Liver (tissue), 9 donors: ENCODE data around the gene EPN3. TPM values are rescaled to one million over a fixed set of nuclear protein-coding genes. Genes with fewer than 3 reads are reported as not detected.

Experiments
- DNase-seq: peaks from one replicate; pipeline ENCODE4 v3.0.0-alpha.2; 2017; ENCODE audit warnings: low spot score
- H3K27ac ChIP-seq, 2 donors: one replicate each; pipeline ENCODE4 v1.7.0; 2013; ENCODE audit warnings: inconsistent platforms in 2 of 2, low read length in 2 of 2, control low read depth in 1 of 2, low read depth in 1 of 2, mild to moderate bottlenecking in 1 of 2
- H3K27me3 ChIP-seq, 4 donors: one replicate each; pipeline versions ENCODE4 v1.6.1 to v1.7.0; 2013; ENCODE audit warnings: low read length in 3 of 4, inconsistent platforms in 1 of 4, mild to moderate bottlenecking in 1 of 4, moderate library complexity in 1 of 4; ENCODE audit not compliant: control insufficient read depth in 4 of 4, insufficient read depth in 4 of 4
- H3K36me3 ChIP-seq, 4 donors: one replicate each; pipeline versions ENCODE4 v1.6.1 to v1.7.0; 2013; ENCODE audit warnings: low read length in 3 of 4, mild to moderate bottlenecking in 3 of 4, low read depth in 1 of 4, moderate library complexity in 1 of 4; ENCODE audit not compliant: control insufficient read depth in 4 of 4, insufficient read depth in 3 of 4
- H3K4me1 ChIP-seq, 4 donors: one replicate each; pipeline versions ENCODE4 v1.6.1 to v1.7.0; 2013; ENCODE audit warnings: low read length in 3 of 4, mild to moderate bottlenecking in 3 of 4, moderate library complexity in 1 of 4; ENCODE audit not compliant: control insufficient read depth in 4 of 4, insufficient read depth in 4 of 4
- H3K4me3 ChIP-seq, 3 donors: one replicate each; pipeline versions ENCODE4 v1.6.1 to v1.7.0; 2013; ENCODE audit warnings: low read length in 3 of 3, control low read depth in 1 of 3, low read depth in 1 of 3, mild to moderate bottlenecking in 1 of 3
- H3K9ac ChIP-seq, 2 donors: one replicate each; pipeline ENCODE4 v1.7.0; 2013; ENCODE audit warnings: low read length in 2 of 2, mild to moderate bottlenecking in 2 of 2, moderate library complexity in 2 of 2, control low read depth in 1 of 2, low read depth in 1 of 2
- H3K9me3 ChIP-seq, 4 donors: one replicate each; pipeline versions ENCODE4 v1.6.1 to v1.7.0; 2013; ENCODE audit warnings: low read length in 3 of 4; ENCODE audit not compliant: control insufficient read depth in 4 of 4
- ATF3 ChIP-seq: IDR thresholded peaks from 2 replicates; pipeline ENCODE4 v1.6.1; 2016; ENCODE audit warnings: antibody characterized with exemption
- EGR1 ChIP-seq, 2 donors: IDR thresholded peaks; 2 replicates each; pipeline ENCODE4 v1.6.1; 2016 to 2018; ENCODE audit warnings: antibody characterized with exemption in 2 of 2, low read depth in 2 of 2
- FOXA1 ChIP-seq: IDR thresholded peaks from 2 replicates; pipeline ENCODE4 v1.6.1; 2016; ENCODE audit warnings: antibody characterized with exemption
- FOXA2 ChIP-seq: IDR thresholded peaks from 2 replicates; pipeline ENCODE4 v1.6.1; 2016; ENCODE audit warnings: antibody characterized with exemption
- GABPA ChIP-seq, 2 donors: IDR thresholded peaks in 1 of 2; conservative IDR thresholded peaks in 1 of 2; 2 replicates each; pipeline ENCODE4 v1.6.1; 2016; ENCODE audit warnings: antibody characterized with exemption in 2 of 2, mild to moderate bottlenecking in 1 of 2, moderate library complexity in 1 of 2
- HNF4A ChIP-seq, 2 donors: conservative IDR thresholded peaks; 2 replicates each; pipeline ENCODE4 v1.6.1; 2016; ENCODE audit warnings: antibody characterized with exemption in 2 of 2, mild to moderate bottlenecking in 2 of 2
- HNF4G ChIP-seq: IDR thresholded peaks from 2 replicates; pipeline ENCODE4 v1.6.1; 2016; ENCODE audit warnings: antibody characterized with exemption
- JUND ChIP-seq, 2 donors: IDR thresholded peaks; 2 replicates each; pipeline ENCODE4 v1.6.1; 2016; ENCODE audit warnings: antibody characterized with exemption in 2 of 2
- NR2F2 ChIP-seq: IDR thresholded peaks from 2 replicates; pipeline ENCODE4 v1.6.1; 2016; ENCODE audit warnings: antibody characterized with exemption
- RAD21 ChIP-seq, 2 donors: IDR thresholded peaks; 2 replicates each; pipeline ENCODE4 v1.6.1; 2016; ENCODE audit warnings: antibody characterized with exemption in 2 of 2, mild to moderate bottlenecking in 2 of 2
- RXRA ChIP-seq, 2 donors: IDR thresholded peaks; 2 replicates each; pipeline ENCODE4 v1.6.1; 2017 to 2018; ENCODE audit warnings: antibody characterized with exemption in 2 of 2, mild to moderate bottlenecking in 1 of 2
- SP1 ChIP-seq: IDR thresholded peaks from 2 replicates; pipeline ENCODE4 v1.6.1; 2018; ENCODE audit warnings: antibody characterized with exemption, mild to moderate bottlenecking
- TAF1 ChIP-seq: conservative IDR thresholded peaks from 2 replicates; pipeline ENCODE4 v1.6.1; 2016; ENCODE audit warnings: antibody characterized with exemption, mild to moderate bottlenecking
- YY1 ChIP-seq: IDR thresholded peaks from 2 replicates; pipeline ENCODE4 v1.6.1; 2016; ENCODE audit warnings: antibody characterized with exemption, mild to moderate bottlenecking
- WGBS: extraction: QIAGEN DNeasy Blood & Tissue Kit; methylation state at CpG from one replicate; pipeline ENCODE4 v1.1.7; 2013; 5-methylcytosine and 5-hydroxymethylcytosine counted together
- polyA plus RNA-seq, 2 donors: library from polyadenylated mRNA; stranded (reverse) in 1 of 2; unstranded in 1 of 2; fragments of 200-250 nt in 1 of 2; fragments of >200 nt in 1 of 2; fragmentation: Nextera tagmentation in 1 of 2; extraction: Ambion mirVana in 1 of 2; gene quantifications; one replicate each; pipeline versions ENCODE4 v1.2.1 to v1.2.3, GENCODE V29; 2013 to 2015
- total RNA-seq, 2 donors: library from RNA; depleted of rRNA; stranded (reverse); fragments of >200 nt; gene quantifications; one replicate each; pipeline ENCODE4 v1.2.3, GENCODE V29; 2014
- TF ChIP-seq, protein P1 (sequence below): IDR thresholded peaks from 2 replicates; pipeline ENCODE4 v1.6.1; 2016; ENCODE audit warnings: antibody characterized with exemption, mild to moderate bottlenecking
- TF ChIP-seq, protein P2 (sequence below): fragments of 150-350 bp; IDR thresholded peaks from 2 replicates; pipeline ENCODE4 v1.5.1; 2017; ENCODE audit warnings: improper control_type of control experiment, low read depth, low read length; ENCODE audit not compliant: missing input control
- TF ChIP-seq, protein P3 (sequence below): IDR thresholded peaks from 2 replicates; pipeline ENCODE4 v1.6.1; 2016; ENCODE audit warnings: antibody characterized with exemption
- TF ChIP-seq, protein P4 (sequence below): IDR thresholded peaks from 2 replicates; pipeline ENCODE4 v1.6.1; 2016; ENCODE audit warnings: antibody characterized with exemption
- donor health status: healthy.
- donor health status: healthy.
- donor health status: healthy.
- donor health status: healthy.
- donor health status: healthy.

Gene EPN3
- total and polyA plus RNA-seq, 4 donors, result 0.06 to 0.51 (median 0.33) TPM; not detected in 1

- TF ChIP-seq, protein P1, sequence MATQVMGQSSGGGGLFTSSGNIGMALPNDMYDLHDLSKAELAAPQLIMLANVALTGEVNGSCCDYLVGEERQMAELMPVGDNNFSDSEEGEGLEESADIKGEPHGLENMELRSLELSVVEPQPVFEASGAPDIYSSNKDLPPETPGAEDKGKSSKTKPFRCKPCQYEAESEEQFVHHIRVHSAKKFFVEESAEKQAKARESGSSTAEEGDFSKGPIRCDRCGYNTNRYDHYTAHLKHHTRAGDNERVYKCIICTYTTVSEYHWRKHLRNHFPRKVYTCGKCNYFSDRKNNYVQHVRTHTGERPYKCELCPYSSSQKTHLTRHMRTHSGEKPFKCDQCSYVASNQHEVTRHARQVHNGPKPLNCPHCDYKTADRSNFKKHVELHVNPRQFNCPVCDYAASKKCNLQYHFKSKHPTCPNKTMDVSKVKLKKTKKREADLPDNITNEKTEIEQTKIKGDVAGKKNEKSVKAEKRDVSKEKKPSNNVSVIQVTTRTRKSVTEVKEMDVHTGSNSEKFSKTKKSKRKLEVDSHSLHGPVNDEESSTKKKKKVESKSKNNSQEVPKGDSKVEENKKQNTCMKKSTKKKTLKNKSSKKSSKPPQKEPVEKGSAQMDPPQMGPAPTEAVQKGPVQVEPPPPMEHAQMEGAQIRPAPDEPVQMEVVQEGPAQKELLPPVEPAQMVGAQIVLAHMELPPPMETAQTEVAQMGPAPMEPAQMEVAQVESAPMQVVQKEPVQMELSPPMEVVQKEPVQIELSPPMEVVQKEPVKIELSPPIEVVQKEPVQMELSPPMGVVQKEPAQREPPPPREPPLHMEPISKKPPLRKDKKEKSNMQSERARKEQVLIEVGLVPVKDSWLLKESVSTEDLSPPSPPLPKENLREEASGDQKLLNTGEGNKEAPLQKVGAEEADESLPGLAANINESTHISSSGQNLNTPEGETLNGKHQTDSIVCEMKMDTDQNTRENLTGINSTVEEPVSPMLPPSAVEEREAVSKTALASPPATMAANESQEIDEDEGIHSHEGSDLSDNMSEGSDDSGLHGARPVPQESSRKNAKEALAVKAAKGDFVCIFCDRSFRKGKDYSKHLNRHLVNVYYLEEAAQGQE, result no peak
- Histone ChIP-seq H3K36me3 (no peaks in the 10 kb centered on the region), H3K9me3 (no peaks in the 10 kb centered on the region), H3K27me3 (peaks cover 0 to 6% (median 1%) of the 10 kb centered on the region in 4 donors), H3K9ac (no peak overlapping the region), H3K27ac (no peak overlapping the region), H3K4me1 (peaks cover 6 to 12% (median 7%) of the 10 kb centered on the region in 4 donors), H3K4me3 (no peak overlapping the region)
- no peak for DNase-seq
- 50% methylated on average over 19 of the region's 19 CpGs for WGBS
Observed at GRCh38 chr17:50564916-50565315, 32.4 kb downstream of the EPN3 start.

- WGBS, result 47% methylated on average over 10 of the region's 10 CpGs
Observed at GRCh38 chr17:50565402-50566350, 33.1 kb downstream of the EPN3 start.

More at GRCh38 chr17:50565402-50566350, 33.1 kb downstream of the EPN3 start:
- no peaks in the 10 kb centered on the region for H3K9me3 ChIP-seq
- no peak overlapping the region for H3K4me3 ChIP-seq
- peaks cover 0 to 5% (median 2%) of the 10 kb centered on the region in 4 donors for H3K4me1 ChIP-seq
- DNase-seq, result no peak
- H3K27ac ChIP-seq, result no peak overlapping the region
- TF ChIP-seq GABPA (IDR thresholded peaks at IDR 0.05 in 1 of 2, conservative IDR thresholded peaks at IDR 0.05 in 1 of 2) (no peak), JUND (IDR thresholded peaks at IDR 0.05) (no peak), EGR1 (IDR thresholded peaks at IDR 0.05; ENCODE audit: low read depth in 2 of 2) (no peak), HNF4A (conservative IDR thresholded peaks at IDR 0.05) (no peak), RXRA (IDR thresholded peaks at IDR 0.05) (no peak), HNF4G (no peak), ATF3 (no peak), RAD21 (IDR thresholded peaks at IDR 0.05) (no peak), NR2F2 (no peak), SP1 (no peak), TAF1 (no peak), FOXA1 (no peak), YY1 (no peak), FOXA2 (no peak)
- TF ChIP-seq, protein P2, sequence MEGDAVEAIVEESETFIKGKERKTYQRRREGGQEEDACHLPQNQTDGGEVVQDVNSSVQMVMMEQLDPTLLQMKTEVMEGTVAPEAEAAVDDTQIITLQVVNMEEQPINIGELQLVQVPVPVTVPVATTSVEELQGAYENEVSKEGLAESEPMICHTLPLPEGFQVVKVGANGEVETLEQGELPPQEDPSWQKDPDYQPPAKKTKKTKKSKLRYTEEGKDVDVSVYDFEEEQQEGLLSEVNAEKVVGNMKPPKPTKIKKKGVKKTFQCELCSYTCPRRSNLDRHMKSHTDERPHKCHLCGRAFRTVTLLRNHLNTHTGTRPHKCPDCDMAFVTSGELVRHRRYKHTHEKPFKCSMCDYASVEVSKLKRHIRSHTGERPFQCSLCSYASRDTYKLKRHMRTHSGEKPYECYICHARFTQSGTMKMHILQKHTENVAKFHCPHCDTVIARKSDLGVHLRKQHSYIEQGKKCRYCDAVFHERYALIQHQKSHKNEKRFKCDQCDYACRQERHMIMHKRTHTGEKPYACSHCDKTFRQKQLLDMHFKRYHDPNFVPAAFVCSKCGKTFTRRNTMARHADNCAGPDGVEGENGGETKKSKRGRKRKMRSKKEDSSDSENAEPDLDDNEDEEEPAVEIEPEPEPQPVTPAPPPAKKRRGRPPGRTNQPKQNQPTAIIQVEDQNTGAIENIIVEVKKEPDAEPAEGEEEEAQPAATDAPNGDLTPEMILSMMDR, result no peak
- TF ChIP-seq, protein P3, sequence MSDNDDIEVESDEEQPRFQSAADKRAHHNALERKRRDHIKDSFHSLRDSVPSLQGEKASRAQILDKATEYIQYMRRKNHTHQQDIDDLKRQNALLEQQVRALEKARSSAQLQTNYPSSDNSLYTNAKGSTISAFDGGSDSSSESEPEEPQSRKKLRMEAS, result no peak
- TF ChIP-seq, protein P4, sequence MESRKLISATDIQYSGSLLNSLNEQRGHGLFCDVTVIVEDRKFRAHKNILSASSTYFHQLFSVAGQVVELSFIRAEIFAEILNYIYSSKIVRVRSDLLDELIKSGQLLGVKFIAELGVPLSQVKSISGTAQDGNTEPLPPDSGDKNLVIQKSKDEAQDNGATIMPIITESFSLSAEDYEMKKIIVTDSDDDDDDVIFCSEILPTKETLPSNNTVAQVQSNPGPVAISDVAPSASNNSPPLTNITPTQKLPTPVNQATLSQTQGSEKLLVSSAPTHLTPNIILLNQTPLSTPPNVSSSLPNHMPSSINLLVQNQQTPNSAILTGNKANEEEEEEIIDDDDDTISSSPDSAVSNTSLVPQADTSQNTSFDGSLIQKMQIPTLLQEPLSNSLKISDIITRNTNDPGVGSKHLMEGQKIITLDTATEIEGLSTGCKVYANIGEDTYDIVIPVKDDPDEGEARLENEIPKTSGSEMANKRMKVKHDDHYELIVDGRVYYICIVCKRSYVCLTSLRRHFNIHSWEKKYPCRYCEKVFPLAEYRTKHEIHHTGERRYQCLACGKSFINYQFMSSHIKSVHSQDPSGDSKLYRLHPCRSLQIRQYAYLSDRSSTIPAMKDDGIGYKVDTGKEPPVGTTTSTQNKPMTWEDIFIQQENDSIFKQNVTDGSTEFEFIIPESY, result no peak
- TF ChIP-seq, protein P1, result no peak
- H3K36me3 ChIP-seq, result no peaks in the 10 kb centered on the region
- peaks cover 0 to 6% (median 1%) of the 10 kb centered on the region in 4 donors for H3K27me3 ChIP-seq
- H3K9ac ChIP-seq, result no peak overlapping the region
